Subcutaneous abdominal adipose tissue (tissue), 5 donors: ENCODE measurements around the gene CASK.
"Not testable (repeated sequence)": the region's sequence is repeated elsewhere in the genome, so short reads cannot be mapped to it uniquely, and the experiment has no call there.

Experiments used
- H3K27ac ChIP-seq: one replicate; pipeline ENCODE4 v1.7.0; 2013; ENCODE audit warnings: low read depth, mild to moderate bottlenecking, inconsistent platforms, low read length, moderate library complexity
- H3K27me3 ChIP-seq, 5 donors: one replicate each; pipeline ENCODE4 v1.7.0; 2013; ENCODE audit warnings: low read length in 5 of 5, inconsistent platforms in 1 of 5; ENCODE audit not compliant: control insufficient read depth in 5 of 5, insufficient read depth in 4 of 5
- H3K36me3 ChIP-seq, 5 donors: one replicate each; pipeline ENCODE4 v1.7.0; 2013; ENCODE audit warnings: low read length in 5 of 5; ENCODE audit not compliant: control insufficient read depth in 5 of 5, insufficient read depth in 5 of 5
- H3K4me1 ChIP-seq, 5 donors: one replicate each; pipeline ENCODE4 v1.7.0; 2013; ENCODE audit warnings: low read length in 5 of 5, mild to moderate bottlenecking in 3 of 5, moderate library complexity in 1 of 5; ENCODE audit not compliant: control insufficient read depth in 5 of 5, insufficient read depth in 5 of 5
- H3K4me3 ChIP-seq, 5 donors: one replicate each; pipeline ENCODE4 v1.7.0; 2013; ENCODE audit warnings: low read length in 5 of 5, low read depth in 1 of 5
- H3K9ac ChIP-seq, 5 donors: one replicate each; pipeline ENCODE4 v1.7.0; 2013; ENCODE audit warnings: low read length in 5 of 5, mild to moderate bottlenecking in 4 of 5, moderate library complexity in 3 of 5
- H3K9me3 ChIP-seq, 5 donors: one replicate each; pipeline ENCODE4 v1.7.0; 2013; ENCODE audit warnings: low read length in 5 of 5; ENCODE audit not compliant: control insufficient read depth in 5 of 5
- donor health status: healthy.
- donor health status: healthy.
- donor health status: healthy.
- donor health status: healthy.
- donor health status: healthy.

CASK gene

DNA sequence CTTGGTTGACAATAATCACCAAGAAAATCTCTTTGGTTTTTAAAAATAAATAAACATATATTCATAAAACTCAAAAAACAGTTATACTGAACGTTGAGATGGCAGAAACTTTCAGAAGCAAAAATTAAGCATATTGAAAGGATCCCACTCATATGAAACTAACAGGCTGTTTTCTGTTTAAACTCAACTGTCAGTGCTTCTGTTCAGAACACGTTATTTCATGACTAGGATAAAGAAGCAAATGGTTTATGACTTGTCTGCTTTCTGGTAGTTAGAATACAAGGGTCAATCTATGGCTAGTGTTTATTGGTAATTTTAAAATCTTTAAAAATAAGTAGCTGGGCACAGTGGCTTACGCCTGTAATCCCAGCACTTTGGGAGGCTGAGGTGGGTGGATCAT lies 195.2 kb downstream of the CASK start:
- H3K27me3 ChIP-seq: peaks cover 0 to 3% (median 0%) of the 10 kb centered on the region in 5 donors
- H3K4me1 ChIP-seq: peaks cover 0 to 9% (median 5%) of the 10 kb centered on the region in 5 donors
- H3K9ac ChIP-seq: no peak overlapping the region
- H3K27ac ChIP-seq: no peak overlapping the region
- H3K9me3 ChIP-seq: no peaks in the 10 kb centered on the region
- H3K36me3 ChIP-seq: no peaks in the 10 kb centered on the region
- no peak overlapping the region for H3K4me3 ChIP-seq

DNA sequence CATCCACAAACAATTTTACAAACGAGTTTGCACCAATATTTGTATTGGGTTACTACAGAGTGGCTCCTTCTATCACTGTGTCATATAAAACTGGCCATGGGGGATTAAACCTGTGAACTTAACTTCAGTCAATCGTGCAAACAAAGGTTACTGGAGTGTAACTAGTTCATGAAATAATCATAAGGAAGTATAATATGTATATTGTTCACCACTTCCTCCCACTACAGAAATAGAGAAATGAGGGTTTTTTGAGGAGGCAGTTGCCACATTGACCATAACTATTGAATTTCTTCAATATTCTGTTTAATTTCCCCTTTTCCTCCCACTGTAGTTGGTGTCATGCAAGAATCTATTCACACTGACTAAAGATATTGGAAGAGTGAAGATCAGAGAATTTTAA lies 199.5 kb downstream of the CASK start, which contains the start of gene GPR82:
TSS of gene GPR82 (plus strand) at position 356 of the 400 bp plus-strand sequence. CDS start 2,846 bp downstream, outside the sequence.
- no peak within 1 kb of the TSS for H3K4me3 ChIP-seq
- peaks cover 0 to 10% (median 8%) of the 10 kb centered on the region in 5 donors for H3K4me1 ChIP-seq
- H3K9ac ChIP-seq: no peak within 1 kb of the TSS
- peaks cover 0 to 6% (median 4%) of the 10 kb centered on the region in 5 donors for H3K9me3 ChIP-seq
- no peak within 1 kb of the TSS for H3K27ac ChIP-seq
- peaks cover 0 to 6% (median 3%) of the 10 kb centered on the region in 5 donors for H3K27me3 ChIP-seq
- no peaks in the 10 kb centered on the region for H3K36me3 ChIP-seq

DNA sequence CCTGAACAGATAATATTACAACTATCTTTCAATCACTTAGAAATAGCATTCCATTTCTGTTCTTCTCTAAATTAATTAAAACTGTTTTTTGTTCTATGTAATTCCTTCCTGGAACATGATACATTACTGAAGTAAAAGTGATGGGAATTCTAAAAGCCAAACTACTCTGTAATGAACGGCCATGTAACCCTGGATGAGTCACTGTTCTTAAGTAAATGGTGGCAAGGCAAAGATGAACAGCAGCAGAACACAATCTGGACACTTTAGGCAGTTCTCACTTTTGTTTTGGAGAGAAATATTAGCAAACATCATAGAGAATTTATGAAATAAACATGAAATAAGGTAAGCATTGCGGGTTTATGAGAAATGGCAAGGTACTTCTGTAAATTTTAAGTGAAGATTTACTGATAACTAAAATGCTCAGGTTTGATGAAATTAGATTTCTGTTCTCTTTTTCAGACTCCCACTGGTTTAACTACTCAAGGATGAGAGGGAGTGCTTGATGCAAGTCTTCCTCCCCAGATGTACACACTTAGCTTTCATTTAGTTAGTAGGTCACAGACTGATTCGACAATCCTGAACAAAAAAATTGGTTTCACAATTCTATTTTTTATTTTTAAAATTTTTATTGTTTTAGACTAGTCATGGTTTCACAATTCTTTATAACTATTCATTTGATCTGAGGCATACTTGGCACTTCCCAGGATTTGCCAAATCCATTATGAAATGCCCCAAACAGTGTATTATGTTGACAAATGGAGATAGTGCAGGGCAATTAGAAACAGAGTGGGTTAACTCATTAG lies 200.3 kb downstream of the CASK start:
- H3K4me1 ChIP-seq: peaks cover 0 to 16% (median 8%) of the 10 kb centered on the region in 5 donors
- peaks cover 0 to 9% (median 3%) of the 10 kb centered on the region in 5 donors for H3K27me3 ChIP-seq
- no peaks in the 10 kb centered on the region for H3K36me3 ChIP-seq
- peaks cover 0 to 7% (median 6%) of the 10 kb centered on the region in 5 donors for H3K9me3 ChIP-seq
- no peak overlapping the region for H3K4me3 ChIP-seq
- H3K9ac ChIP-seq: no peak overlapping the region
- H3K27ac ChIP-seq: no peak overlapping the region

DNA sequence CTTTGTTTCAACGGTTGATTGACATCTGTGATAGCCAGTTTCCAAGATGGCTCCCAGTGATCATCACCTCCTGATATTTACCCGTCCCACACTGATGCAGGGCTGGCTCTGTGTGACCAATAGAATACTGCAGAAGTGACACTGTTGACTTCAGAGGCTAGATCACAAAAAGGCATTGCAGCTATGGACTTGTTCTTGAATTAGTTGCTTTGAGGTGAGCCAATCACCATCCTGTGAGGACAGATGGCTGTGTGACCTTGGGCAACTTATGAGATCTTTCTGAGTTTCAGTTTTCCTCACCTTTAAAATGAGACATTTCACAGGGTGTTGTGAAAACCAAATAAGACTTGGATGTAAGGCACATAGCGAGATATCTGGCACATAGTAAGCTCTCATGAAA lies 201.1 kb downstream of the CASK start:
- Histone ChIP-seq H3K9ac (no peak overlapping the region), H3K27me3 (peaks cover 0 to 9% (median 3%) of the 10 kb centered on the region in 5 donors), H3K36me3 (no peaks in the 10 kb centered on the region), H3K4me3 (no peak overlapping the region), H3K4me1 (peaks cover 0 to 16% (median 8%) of the 10 kb centered on the region in 5 donors), H3K27ac (no peak overlapping the region), H3K9me3 (peaks cover 0 to 15% (median 6%) of the 10 kb centered on the region in 5 donors)

DNA sequence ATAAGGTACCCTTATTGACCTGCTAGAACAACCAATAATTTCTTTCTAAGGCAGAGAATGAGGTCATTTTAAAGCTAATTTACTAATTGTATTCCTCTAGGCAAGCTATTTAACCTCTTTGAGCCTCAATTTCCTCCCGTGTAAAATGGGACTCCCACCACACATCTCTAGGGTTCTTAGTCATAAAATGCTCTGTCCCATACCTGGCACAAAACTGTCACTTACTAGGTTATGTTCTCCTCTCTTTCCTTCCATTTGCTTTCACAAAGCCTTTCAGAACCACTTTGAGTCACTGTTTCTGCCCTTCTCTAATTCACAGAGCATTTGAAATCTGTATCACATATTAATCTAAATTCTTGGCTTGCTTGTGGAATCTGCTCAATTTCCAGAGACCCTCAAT lies 201.8 kb downstream of the CASK start:
- Histone ChIP-seq H3K36me3 (no peaks in the 10 kb centered on the region), H3K9me3 (peaks cover 0 to 21% (median 6%) of the 10 kb centered on the region in 5 donors), H3K9ac (no peak overlapping the region), H3K4me1 (peaks cover 0 to 16% (median 8%) of the 10 kb centered on the region in 5 donors), H3K27ac (no peak overlapping the region), H3K4me3 (no peak overlapping the region), H3K27me3 (peaks cover 0 to 9% (median 3%) of the 10 kb centered on the region in 5 donors)

DNA sequence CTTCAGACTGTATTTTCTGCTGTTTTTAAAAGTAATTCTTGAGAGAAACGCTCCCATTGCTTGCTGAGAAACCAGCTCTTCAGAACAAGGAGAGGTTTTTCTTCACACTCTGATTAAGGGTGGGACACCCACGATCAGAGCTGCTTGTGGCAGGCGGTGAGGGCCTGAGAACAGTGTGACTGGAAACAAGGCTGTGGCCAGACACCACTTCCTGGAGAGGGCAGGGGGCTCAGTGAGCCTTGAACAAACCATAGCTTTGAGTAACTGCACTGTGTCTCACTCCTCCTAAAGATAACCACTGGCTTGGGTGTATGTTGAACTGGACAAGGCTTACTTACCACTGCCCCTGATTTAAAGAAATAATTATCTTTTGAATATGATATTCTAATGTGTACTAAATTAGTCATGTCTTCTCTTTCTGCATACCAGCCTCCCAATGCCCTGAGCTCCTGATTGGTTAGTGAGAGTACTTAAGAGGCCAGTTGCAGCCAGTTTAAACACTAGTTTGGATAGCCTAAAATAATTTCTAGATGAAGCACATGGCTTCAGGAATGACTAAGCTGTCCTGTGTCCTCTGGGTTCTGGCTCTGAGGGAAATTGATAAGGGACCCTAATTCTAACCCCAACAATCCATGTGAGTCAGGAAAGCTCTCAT lies 203.1 kb downstream of the CASK start:
- no peak overlapping the region for H3K9ac ChIP-seq
- H3K9me3 ChIP-seq: peaks cover 0 to 21% (median 6%) of the 10 kb centered on the region in 5 donors
- no peaks in the 10 kb centered on the region for H3K36me3 ChIP-seq
- H3K4me1 ChIP-seq: peaks cover 0 to 16% (median 8%) of the 10 kb centered on the region in 5 donors
- no peak overlapping the region for H3K4me3 ChIP-seq
- H3K27ac ChIP-seq: no peak overlapping the region
- peaks cover 0 to 9% (median 3%) of the 10 kb centered on the region in 5 donors for H3K27me3 ChIP-seq

DNA sequence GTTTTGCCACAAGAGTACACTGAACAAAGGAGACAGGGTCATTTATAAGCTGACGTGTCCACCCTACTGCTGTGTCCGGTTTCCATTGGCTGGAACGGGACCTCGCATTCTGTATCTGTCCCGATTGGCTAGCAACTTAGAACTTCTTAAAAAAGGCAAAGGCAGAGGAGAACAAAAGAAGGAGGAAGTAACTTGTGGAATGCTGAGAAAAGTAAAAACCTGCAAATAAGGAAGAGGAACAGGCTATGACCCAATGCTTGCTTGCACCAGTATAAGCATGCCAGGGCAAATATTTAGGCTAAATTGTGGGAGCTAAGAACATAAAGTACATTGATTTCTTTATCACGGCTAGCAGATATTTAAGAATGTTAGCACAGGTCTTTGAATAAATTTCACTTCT lies 203.7 kb downstream of the CASK start:
- Histone ChIP-seq H3K4me1 (peaks cover 0 to 16% (median 8%) of the 10 kb centered on the region in 5 donors), H3K9me3 (peaks cover 0 to 21% (median 6%) of the 10 kb centered on the region in 5 donors)
- not testable (repeated sequence) for H3K9ac ChIP-seq, H3K4me3 ChIP-seq, H3K27ac ChIP-seq, H3K36me3 ChIP-seq, H3K27me3 ChIP-seq

DNA sequence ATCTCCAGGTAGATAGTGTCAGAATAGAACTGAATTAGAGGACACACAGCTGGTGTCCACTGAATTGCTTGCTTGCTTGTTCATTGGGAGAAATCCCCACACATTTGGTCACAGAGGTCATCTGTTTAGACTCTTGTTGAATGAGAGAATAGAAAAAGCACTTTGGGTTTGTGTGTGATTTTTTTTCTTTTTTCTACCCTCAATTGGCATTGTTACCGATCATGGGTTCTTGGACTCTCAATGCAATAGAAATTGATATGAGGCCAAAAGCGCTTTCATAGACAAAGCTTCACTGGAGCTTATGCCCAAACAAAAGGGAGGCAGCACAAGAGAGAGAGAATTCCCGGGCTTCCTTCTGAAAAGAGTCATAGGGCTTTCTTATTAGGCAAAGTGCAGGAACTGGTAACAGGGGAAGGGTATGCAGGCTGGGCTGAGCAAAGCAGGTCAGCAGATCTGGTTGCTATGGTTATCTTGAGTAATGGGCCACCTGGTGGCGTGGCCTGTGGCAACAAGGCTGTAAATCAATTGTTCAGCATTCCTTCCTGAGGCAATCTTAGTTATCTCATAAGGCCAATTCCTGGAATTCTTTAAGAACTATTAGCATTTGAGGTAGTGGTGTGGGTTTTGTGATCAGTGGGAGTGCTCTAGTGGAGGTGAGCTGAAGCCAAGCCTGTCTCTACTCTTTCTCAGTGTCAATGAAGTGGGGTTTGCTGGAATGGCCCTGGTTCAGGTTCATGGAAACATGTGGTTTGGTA lies 204.7 kb downstream of the CASK start:
- peaks cover 0 to 9% (median 3%) of the 10 kb centered on the region in 5 donors for H3K27me3 ChIP-seq

DNA sequence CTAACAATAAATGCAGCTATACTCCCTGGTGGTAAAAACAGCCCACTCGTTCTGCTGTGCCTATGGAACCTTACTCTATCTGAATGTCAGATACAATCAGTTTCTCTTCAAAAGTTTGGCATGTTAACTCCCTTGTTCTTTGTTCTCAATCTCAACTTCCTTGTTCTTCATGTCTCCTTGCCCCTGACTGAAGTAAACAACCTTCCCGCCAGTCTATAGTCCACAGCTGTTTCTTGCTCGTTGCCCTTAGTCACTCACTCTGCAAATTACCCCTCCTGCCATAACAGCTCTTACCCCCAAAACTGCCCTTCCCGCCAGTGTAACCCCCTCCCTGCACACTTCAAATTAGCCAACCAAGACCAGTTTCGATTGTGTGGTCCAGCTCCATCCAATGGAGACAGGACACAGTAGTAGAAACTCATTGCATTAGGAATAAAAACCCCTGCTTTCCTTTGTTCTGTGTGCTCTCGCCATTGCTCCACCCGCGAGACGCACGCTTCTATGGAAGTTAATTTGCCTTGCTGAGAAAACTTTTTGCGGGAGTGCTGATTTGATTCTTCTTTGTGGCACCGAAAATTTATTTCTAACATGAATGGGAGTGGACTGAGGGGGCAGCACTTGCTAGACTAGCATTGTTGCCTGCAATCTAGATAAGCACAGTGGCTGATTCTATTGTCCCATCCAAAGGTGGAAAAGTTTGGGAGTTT lies 206.4 kb downstream of the CASK start:
- no peaks in the 10 kb centered on the region for H3K36me3 ChIP-seq
- H3K27me3 ChIP-seq: peaks cover 0 to 3% (median 2%) of the 10 kb centered on the region in 5 donors
- H3K9me3 ChIP-seq: peaks cover 0 to 21% (median 6%) of the 10 kb centered on the region in 5 donors
- H3K9ac ChIP-seq: no peak overlapping the region
- no peak overlapping the region for H3K4me3 ChIP-seq
- H3K27ac ChIP-seq: no peak overlapping the region
- H3K4me1 ChIP-seq: peaks cover 0 to 5% (median 0%) of the 10 kb centered on the region in 5 donors

More for the DNA sequence above, 204.7 kb downstream of the CASK start:
- Histone ChIP-seq H3K36me3 (no peaks in the 10 kb centered on the region), H3K4me1 (peaks cover 0 to 12% (median 6%) of the 10 kb centered on the region in 5 donors), H3K4me3 (no peak overlapping the region), H3K9ac (no peak overlapping the region), H3K27ac (no peak overlapping the region), H3K9me3 (peaks cover 0 to 21% (median 6%) of the 10 kb centered on the region in 5 donors)
